GM19455 (cell line): ENCODE measurements around the gene TBX3.

Experiments used
- ATAC-seq: cut with Tn5 transposase; IDR thresholded peaks from one replicate; pipeline ENCODE4 v1.9.1; 2021; ENCODE audit not compliant: unreplicated experiment

TBX3 gene

DNA sequence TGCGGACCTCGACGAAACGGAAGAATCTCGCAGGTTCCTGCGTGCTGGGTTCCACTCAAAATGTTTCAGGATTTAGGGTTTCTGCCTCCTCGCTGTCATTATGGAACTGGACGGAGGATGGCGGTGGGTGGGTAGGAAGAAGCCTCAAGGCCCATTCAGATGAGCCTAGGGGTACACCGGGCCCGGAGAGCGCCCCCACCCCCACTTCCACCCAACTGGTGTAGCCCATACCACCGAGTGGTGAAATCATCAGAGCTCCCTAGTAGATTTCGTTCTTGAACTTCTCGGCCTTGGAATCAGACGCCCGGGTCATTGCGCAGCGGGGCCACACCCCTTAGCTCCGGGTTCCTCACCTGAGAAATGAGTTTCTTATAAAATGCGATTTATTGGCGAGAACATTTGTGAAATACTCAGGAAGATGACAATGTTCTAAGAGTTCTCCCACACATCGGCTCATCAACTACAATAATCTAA, 13.3 kb upstream of the TBX3 start:
- no peak for ATAC-seq

DNA sequence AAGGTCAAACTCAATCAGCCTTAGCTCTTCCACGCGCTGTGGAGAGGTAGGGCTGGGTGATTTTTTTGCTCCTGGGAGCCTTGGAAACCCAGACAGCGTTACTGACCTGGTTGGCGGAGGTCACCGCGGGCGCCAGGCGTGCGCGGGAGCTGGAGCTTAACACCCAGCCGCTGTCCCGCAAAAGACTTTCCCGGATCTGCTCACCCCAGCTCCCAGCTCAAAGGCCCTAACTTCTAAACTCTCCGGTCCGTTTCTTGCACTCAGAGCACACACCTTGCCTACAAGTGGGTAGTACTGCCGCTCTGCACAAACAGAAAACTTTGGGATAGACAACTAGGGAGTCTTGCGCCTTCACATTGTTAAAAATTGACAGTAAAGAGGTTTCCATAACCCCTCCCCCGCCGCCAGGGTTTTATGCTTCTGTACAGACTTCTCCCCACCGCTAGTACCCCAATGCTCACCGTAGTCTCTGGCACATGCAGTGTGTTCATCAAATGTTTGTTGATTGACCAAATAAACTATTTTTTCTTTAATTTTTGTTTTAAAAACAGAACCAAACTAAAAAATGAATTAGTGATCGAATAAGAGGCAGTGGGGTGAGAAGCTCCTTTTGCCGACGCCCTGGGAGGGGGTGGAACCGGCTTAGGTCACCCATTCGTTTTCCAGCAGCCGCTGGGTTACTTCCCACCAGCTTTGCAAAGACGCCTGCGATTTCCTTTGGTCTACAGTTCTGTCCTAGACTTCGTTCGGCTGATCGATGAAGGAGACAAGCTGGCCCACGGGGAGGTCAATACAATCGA, 12.7 kb upstream of the TBX3 start:
- no peak for ATAC-seq

DNA sequence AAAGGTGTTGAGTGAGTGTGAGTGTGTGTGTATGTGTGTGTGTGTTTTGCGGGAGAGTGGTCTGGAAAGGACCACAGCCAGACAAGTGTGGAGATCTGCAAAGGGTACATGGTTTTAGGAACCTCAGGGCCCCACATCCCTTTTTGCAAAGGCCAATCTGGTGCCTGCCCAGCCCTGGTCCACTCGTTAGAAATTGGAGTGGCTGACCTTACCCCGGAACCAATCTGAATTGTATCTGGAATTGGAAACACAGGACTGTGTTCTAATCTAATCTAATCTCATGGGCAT, 11.3 kb upstream of the TBX3 start:
- no peak for ATAC-seq

DNA sequence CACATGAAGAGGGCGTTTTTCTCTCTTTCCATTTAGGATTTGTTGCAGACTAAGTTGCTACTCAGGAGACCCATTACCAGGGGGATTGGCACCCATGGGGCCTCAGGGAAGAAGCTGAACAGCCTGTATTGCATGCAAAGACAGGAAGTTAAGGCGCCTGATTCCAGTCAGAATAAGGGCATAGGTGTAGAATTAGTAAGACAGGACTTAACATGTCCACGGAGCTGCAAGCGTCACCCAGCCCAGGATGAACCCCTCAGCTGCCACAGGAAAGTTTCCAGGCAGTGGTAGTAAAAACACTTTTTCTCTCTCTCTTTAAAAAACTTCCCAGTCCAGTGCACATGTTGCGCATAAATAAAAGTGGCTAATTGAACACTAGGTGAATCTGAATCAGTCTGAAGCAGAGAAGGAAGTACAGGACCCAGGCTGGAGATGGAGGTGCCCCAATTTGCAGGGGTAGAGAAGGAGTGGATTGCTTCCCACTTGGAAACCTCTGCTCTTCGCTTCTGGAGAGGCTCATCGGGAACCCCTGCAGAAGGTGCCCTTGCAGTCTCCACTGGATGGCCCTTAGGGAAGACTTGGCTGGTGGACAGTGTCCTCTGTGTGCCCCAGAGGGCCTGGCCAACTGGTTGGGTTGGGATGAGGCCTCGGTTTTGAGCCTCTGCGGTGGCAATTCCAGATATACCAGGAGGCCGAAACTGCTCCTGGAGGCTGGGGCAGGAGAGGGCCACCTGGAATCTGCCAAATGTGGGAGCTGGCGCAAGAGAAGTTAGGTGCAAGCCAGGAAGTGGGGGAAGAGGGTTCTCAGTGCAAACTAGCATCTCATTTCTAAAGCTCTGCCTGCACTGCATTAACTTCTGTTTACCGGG, 10.7 kb upstream of the TBX3 start:
- ATAC-seq, result no peak

DNA sequence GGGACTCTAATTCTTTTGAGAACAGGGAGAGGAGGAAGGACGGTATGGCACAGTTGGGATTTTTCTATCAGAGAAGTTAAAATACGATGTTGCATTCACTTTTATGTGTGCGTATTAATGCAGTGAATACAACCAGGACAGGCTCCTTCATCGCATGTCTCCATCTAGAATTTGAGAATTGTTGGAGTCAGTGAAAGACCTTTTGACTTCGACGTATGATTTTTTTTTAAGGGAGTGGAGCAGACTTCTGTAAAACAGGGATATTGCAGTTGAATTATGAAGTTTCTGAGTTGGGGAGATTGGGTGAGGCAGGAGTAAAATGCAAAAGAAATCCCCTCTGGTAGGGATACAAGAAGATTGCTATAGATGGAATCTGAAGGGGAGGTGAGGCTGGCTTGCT, 9.6 kb upstream of the TBX3 start:
- no peak for ATAC-seq

DNA sequence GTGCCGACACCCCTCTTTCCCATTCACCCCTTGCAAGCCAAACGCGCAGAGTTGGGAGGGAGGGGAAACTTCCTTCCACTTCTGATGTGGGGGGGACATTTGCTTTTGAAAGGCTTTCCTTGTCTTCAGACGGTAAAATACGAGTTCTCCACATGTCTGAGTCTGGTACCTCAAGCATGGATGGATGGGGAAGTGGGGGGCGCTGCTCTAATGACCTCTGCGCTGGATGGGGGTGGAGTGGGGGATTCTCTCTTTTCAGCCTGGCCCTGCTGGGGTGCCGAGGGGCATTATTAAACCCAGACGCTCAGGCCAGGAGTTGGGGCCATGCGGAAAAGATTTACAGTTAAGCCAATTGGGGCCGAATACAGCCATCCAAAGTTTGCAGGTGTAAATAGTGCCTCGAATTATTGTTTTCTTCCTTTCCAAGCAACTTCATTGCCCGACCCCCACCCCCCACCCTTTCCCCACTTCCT, 9.1 kb upstream of the TBX3 start:
- ATAC-seq, result no peak

DNA sequence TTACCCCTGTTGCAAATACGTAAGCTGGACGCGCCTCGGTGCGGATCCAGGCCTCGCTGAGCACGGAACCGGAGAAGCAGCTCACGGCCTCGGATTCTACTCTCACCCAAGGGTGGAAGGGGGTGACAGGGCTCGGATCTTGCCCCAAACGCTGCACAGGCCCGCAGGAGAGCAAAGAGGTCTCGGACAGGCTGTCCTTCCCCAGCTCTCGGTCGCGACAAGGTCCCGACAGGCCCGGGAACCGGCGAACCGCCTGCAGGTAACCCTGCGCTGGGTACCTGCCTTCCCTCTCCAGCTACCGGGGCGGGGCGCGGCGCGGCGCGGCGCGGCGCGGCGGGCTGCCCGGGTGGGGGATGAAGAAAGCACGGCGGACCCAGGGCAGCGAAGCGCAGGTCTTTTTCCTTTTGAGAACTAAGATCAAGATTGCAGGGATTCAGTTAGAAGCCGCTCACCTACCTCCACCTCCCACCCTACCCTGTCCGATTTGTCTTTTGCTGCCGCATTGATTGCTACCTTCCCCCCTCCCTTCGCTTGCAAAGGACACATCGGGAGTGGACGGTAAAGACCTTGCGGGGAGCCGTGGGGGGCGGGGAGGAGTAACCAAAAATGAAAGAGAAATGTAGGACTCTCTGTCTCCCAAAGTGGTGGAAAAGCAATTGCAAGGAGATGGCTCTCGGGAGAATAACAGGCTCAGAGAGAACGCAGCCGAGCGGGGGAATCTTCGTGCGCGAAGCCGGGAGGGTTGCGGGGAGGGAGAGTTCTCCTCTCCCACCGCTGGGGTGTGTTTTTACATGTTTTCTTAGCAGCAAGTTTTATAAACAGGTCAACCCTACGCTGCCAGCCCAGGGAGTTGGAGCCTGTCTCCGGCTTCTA, 8.4 kb upstream of the TBX3 start:
- ATAC-seq, result no peak

DNA sequence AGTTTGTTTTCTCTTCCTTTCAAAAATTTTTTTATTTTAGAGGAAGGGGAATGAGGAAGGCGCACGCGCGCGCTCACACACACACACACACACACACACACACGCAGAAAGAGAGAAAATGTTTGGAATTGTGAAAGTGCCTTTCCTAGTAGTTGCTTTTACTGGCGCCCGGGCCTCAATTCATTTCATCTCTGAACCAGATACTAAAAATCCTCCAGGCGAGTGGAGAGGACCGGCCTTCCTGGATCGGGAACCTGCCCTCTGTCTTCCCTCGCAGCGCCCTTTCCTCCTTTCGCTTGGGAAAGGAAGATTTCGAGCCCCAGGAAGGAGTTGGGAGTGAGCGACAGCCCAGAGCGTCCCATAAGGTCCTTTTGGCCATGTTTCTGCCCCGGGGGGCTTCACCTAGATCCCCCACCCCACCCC, 7.8 kb upstream of the TBX3 start:
- no peak for ATAC-seq

DNA sequence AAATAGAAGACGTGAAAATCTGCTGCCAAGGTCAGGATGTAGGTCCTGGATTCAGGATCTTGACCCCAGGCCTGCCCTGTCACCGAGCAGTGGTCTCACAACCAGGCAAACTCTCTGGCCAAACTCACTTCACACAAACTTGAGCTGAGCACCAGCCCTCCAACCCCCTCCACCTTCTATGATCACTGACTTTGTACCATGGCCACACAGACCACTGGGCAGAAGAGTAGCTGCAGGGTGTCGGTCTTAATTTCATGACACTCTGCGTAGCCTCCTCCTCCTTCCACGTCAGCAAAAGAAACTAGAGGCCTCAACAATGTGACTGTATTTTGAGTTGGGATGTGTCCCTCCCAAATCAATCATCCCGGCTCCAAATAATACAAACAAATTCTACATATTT, 7.2 kb upstream of the TBX3 start:
- no peak for ATAC-seq

DNA sequence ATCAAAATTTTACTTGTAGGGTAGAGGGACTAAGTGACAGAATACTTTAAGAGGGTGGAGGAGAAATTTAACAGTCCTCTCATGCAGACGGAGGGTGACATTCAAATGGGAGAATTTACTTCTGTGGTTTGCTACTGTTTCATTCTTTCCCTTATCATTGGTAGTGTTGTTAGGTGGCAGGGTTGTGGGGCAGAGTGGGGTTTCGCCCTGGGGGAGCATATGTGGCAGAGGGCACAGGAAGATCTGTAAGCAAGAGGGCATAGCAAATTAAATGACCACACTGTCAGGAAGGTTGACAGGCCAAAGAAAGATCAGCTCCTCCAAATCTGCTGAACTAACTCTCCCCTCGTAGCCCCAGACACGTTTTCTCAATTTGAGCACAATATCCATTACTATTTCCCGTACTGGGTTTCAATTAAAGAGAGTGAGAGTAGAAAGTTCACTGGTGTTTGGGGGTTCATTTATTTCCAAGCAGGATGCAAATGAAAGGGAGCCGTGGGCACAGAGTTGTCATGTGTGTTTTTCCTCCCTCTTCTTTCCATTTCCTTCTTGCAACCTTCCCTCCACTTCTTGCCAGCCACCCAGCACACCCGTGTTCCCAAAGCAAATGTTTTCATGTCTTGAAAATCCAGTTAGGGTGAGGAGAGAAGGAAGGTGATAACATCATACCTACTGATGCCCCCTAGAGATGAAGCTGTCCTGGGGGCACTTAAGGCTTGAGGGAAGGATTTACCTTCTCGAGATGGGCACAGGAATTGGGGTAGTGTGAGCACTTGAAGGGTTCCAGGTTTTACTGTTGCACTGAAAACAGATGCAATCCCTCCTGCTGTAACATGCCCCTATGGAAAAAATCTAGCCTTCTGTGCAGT, 6.5 kb upstream of the TBX3 start:
- no peak for ATAC-seq

DNA sequence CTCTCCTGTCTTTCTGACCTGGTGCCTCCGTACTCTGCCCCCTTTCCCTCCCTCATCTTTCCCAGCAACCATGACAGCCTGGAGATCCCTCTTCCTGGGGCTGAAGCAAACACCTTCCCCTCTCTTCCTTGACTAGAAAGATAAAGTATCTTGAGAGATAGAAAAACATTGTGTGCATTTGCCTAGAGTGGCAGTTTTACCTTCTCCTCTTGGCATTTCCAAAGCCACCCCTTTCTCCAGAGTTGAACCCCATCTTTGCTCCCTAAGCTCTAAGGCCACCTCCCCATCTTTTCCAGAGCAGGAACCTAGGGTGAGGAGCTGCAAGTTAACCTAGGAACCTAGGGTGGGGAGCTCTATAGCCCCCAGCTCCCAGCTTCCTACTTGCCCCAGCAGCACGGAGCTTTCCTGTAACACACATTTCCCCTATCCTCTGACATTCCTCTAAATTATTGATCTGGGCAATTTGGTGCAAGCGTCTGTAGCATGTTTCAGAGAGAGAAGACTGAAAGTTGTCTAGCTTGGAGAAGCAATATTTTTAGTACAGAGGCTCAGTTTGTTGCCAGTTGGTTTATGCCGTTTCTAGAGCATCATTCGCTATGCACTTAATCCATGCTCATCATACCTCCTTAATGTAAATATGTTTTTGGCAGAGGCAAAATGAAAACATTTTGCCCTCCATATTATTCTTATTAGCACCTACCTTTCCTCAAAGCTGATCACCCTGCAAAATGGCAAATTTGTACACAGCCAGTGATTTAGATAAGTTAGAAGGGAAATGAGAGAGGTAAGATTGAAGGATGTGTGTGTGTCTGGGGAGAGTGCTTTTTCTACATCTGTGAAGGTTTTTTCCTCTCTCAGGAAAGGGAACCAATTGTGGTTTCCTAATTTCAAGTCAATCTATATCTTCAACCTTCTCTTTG, 5.4 kb upstream of the TBX3 start:
- no peak for ATAC-seq

DNA sequence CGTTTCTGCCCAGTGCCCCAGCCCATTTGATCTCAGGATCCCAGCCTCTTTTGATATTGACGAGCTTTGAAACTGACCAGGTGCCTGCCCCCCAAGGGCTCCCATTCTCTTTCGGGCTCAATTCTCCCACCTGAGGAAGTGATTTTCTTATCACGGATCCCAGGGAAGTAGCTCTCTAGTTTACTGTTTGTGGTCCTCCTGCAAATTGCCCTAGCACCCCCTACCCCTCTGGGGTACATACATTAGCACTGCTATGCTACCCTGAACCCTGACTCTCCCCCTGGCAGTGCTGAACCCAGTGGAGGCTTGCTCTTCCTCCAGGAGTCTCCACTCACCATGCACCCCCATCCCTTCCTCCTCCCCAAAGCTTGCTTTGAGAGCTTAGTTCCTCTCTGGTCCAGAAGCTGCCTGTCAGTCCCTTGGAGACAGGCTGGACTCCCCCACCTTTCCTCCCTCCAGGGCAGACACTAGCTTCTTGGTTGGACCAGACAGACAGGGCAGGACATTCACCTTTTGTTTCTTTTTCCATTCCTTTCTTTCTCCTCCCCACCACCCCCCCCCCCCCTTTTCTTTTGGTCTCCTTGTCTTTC, 4.4 kb upstream of the TBX3 start:
- ATAC-seq, result no peak

DNA sequence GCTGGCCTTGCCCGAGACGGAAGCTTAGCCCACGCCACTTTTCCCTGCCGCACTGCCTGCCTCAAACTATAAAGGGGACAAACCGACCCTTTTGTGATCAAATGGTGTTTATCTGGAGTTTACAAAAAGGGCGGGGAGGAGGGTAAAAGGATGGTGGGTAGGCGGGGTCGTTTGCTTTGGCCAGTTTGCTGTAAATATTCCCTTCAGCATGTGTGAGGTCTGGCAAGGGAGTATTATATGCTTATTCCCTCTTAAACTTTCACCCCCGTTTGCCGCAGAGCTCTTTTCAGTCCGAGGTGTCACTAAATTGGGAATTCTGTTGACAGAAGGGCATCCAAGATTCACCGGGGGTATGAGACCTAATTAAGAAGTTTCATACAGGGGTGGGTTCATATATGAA, 3.8 kb upstream of the TBX3 start:
- no peak for ATAC-seq

DNA sequence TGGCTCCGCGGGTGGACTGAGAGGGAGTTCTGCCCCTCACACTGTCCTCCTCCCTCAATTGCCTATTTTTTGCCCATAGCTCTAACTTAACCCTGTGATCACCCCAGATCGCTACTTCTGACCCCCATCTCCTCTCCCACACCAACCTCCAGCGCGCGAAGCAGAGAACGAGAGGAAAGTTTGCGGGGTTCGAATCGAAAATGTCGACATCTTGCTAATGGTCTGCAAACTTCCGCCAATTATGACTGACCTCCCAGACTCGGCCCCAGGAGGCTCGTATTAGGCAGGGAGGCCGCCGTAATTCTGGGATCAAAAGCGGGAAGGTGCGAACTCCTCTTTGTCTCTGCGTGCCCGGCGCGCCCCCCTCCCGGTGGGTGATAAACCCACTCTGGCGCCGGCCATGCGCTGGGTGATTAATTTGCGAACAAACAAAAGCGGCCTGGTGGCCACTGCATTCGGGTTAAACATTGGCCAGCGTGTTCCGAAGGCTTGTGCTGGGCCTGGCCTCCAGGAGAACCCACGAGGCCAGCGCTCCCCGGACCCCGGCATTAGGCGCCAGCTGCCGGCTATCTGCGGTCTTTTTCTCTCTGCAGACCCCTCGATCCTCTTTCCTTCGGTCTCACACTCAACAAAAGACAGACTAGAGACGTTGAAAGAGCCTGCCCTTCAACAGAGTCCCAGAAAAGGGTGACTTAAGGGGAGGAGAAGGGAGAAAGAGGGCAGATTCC, 3.0 kb upstream of the TBX3 start:
- ATAC-seq, result no peak

DNA sequence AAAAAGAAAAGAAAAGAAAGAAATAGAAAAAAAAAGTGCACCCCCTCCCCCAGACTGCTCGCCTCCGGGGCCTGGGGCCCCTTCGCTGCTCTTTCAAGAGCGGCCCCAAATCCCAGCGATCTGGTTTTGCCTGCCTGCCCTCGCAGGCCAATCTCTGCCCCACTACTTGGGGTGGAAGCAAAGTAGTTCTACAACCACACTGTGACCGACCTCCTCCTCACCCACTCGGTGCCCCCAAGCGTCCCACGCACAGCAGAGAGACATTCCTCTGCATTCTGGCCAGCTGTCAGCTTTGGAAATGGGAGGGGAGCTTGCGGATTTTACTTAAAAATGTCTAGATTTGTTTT, 2.4 kb upstream of the TBX3 start:
- ATAC-seq, result no peak

DNA sequence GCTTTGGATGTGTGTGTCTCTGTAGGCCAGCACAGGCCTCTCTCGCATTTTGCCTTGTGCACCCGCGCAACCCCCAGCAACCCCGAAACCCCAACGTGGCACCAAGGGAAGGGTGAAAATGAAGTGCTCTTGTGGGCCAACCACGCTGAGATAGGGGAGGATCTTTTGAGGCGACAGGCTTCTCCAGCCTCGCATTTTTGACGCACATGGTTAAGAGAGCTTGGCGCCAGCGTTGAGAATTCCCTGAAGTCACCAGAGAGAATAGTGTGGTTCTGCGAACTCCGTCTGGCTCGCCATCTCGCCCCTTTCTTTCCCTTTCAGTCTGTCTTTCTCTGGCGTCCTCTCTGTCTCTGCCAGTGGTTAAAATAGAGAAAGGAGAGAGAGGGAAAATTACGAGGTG, 1.9 kb upstream of the TBX3 start:
- ATAC-seq, result no peak

DNA sequence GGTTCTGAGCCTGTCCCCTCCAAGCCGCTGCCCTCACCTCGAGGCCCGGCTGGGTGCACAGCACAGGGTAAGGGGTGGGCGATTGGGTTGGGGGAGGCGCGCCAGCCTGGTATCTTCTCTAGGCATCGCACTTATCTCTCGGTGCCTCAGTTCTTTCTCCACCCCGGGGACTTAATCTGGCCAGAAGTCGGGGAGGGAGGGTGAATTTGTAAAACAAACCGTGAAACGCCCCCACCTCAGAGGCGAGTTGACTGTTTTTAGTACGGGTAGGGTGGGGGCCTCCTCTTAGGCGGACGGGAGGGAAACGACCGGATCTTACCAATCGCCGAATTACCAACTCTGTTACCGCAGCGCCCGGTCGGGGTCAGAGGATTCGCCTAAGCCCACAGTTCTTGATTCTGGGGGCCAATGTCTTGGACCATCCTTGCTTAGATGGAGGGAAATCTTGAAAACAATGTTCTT, 1.4 kb upstream of the TBX3 start:
- no peak for ATAC-seq

DNA sequence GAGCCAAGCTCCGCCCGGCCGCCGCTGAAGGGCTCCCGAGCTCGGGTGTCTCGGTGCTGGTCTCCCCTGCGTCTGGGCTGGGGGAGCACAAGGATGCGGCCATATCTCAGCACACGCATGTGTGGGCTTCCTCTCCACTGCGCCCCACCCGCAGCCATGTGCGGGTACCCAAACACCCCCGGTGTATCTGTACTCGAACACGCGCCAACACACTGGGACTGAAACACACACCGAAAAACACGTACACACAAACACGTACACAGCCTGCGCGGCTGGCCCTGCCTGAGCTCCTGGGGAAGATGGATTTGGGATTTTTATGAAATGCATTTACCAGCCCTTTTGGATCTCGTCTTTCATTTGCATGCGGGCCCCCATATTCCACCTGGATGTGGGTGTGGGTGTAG, 897 bp upstream of the TBX3 start:
- ATAC-seq, result no peak
